ENCODE measurements around the gene ZNF202. TPM values are rescaled to one million over a fixed set of nuclear protein-coding genes. Genes with fewer than 3 reads are reported as not detected.

ZNF202 gene
- total and polyA plus RNA-seq, 2 donors (not counting 1 experiment from before 2014, with no cell fraction given) = 17.0 to 25.1 TPM

GRCh38 chr11:123692961-123693360 lies 48.5 kb downstream of the ZNF202 start:
- ChIA-PET CTCF (interaction anchor here (1.4 to 2.7 kb wide), 2 partner anchors 14 to 20 kb away, joined by 4 to 7 read pairs; no protein-coding TSS in a partner anchor), POLR2A (no interaction called here)
- Histone ChIP-seq H3K79me2 (ENCODE audit: control insufficient read depth, insufficient read depth, low read length) (no peaks in the 10 kb centered on the region), H2AFZ (ENCODE audit: insufficient read depth, low read depth, low read length, poor library complexity, severe bottlenecking) (no peak overlapping the region), H3K4me3 (ENCODE audit: control extremely low read depth in 1 of 5, extremely low read depth in 1 of 5, insufficient read depth in 1 of 5, low read depth in 2 of 5, low read length in 4 of 5) (no peak overlapping the region), H3K27ac (ENCODE audit: low read length in 2 of 2) (no peak overlapping the region), H4K20me1 (ENCODE audit: control insufficient read depth, insufficient read depth, low read length, poor library complexity, severe bottlenecking) (no peaks in the 10 kb centered on the region), H3K4me2 (replicated peaks; ENCODE audit: low read depth, low read length, poor library complexity, severe bottlenecking) (no peak overlapping the region), H3K4me1 (ENCODE audit: control insufficient read depth in 2 of 2, insufficient read depth in 2 of 2, low read length in 2 of 2) (no peaks in the 10 kb centered on the region), H3K9ac (ENCODE audit: low read length) (no peak overlapping the region), H3K27me3 (replicated peaks in 1 of 4; ENCODE audit: control extremely low read depth in 1 of 4, control insufficient read depth in 3 of 4, insufficient read depth in 4 of 4, low read length in 3 of 4) (peaks cover 0 to 6% (median 3%) of the 10 kb centered on the region in 4 experiments), H3K9me3 (ENCODE audit: control extremely low read depth in 1 of 3, control insufficient read depth in 2 of 3, insufficient read depth in 1 of 3, low read length in 2 of 3) (no peaks in the 10 kb centered on the region), H3K36me3 (replicated peaks in 1 of 2; ENCODE audit: control extremely low read depth in 1 of 2, control insufficient read depth in 1 of 2, extremely low read depth in 1 of 2, insufficient read depth in 2 of 2, low read length in 1 of 2) (no peaks in the 10 kb centered on the region)
- Mint-ChIP-seq H3K27ac (no peak overlapping the region), H3K27me3 (peaks cover 44% of the 10 kb centered on the region), H3K4me3 (no peak overlapping the region), H3K4me1 (no peaks in the 10 kb centered on the region), H3K9me3 (ENCODE audit: insufficient read depth) (no peaks in the 10 kb centered on the region)
- ATAC-seq (ENCODE audit: low read depth) (no peak), DNase-seq (no peak)
- intact Hi-C loops (cut with micrococcal nuclease) = no loop called here
- TF ChIP-seq CTCF (IDR thresholded peaks at IDR 0.05) (no peak), EZH2 (IDR thresholded peaks at IDR 0.05; ENCODE audit: borderline replicate concordance, insufficient read depth, low read depth, low read length, poor library complexity, severe bottlenecking) (no peak)

- DNase-seq (no peak), ATAC-seq (ENCODE audit: low read depth) (no peak)
- Mint-ChIP-seq H3K27me3 (peaks cover 47% of the 10 kb centered on the region), H3K4me1 (no peaks in the 10 kb centered on the region), H3K4me3 (no peak overlapping the region), H3K27ac (no peak overlapping the region), H3K9me3 (ENCODE audit: insufficient read depth) (no peaks in the 10 kb centered on the region)
- no peak overlapping the region for H3K9ac ChIP-seq (ENCODE audit: low read length)
- H3K4me1 ChIP-seq (ENCODE audit: control insufficient read depth in 2 of 2, insufficient read depth in 2 of 2, low read length in 2 of 2) = no peaks in the 10 kb centered on the region
- intact Hi-C loops (cut with micrococcal nuclease) = no loop called here
- H3K36me3 ChIP-seq (replicated peaks in 1 of 2; ENCODE audit: control extremely low read depth in 1 of 2, control insufficient read depth in 1 of 2, extremely low read depth in 1 of 2, insufficient read depth in 2 of 2, low read length in 1 of 2) = no peaks in the 10 kb centered on the region
- ChIA-PET POLR2A (no interaction called here), CTCF (interaction anchor here (1.2 kb wide), 1 partner anchor 16 kb away, joined by 3 read pairs; no protein-coding TSS in a partner anchor)
- H2AFZ ChIP-seq (ENCODE audit: insufficient read depth, low read depth, low read length, poor library complexity, severe bottlenecking) = no peak overlapping the region
- H3K4me2 ChIP-seq (replicated peaks; ENCODE audit: low read depth, low read length, poor library complexity, severe bottlenecking) = no peak overlapping the region
- no peak overlapping the region for H3K4me3 ChIP-seq (ENCODE audit: control extremely low read depth in 1 of 5, extremely low read depth in 1 of 5, insufficient read depth in 1 of 5, low read depth in 2 of 5, low read length in 4 of 5)
- TF ChIP-seq EZH2 (IDR thresholded peaks at IDR 0.05; ENCODE audit: borderline replicate concordance, insufficient read depth, low read depth, low read length, poor library complexity, severe bottlenecking) (no peak), CTCF (IDR thresholded peaks at IDR 0.05) (no peak)
- no peak overlapping the region for H3K27ac ChIP-seq (ENCODE audit: low read length in 2 of 2)
- H4K20me1 ChIP-seq (ENCODE audit: control insufficient read depth, insufficient read depth, low read length, poor library complexity, severe bottlenecking) = no peaks in the 10 kb centered on the region
- H3K79me2 ChIP-seq (ENCODE audit: control insufficient read depth, insufficient read depth, low read length) = no peaks in the 10 kb centered on the region
- no peaks in the 10 kb centered on the region for H3K9me3 ChIP-seq (ENCODE audit: control extremely low read depth in 1 of 3, control insufficient read depth in 2 of 3, insufficient read depth in 1 of 3, low read length in 2 of 3)
- WGBS (ENCODE audit: insufficient coverage) = no CpG with 5 or more reads among the region's 3 CpGs
- H3K27me3 ChIP-seq (replicated peaks in 1 of 4; ENCODE audit: control extremely low read depth in 1 of 4, control insufficient read depth in 3 of 4, insufficient read depth in 4 of 4, low read length in 3 of 4) = peaks cover 0 to 6% (median 3%) of the 10 kb centered on the region in 4 experiments
Measured at GRCh38 chr11:123690485-123690884, 51.0 kb downstream of the ZNF202 start.

Data from B cell (primary cell).